GM18909 (cell line): ENCODE measurements around the gene UFM1.
"Not testable (repeated sequence)": the region's sequence is repeated elsewhere in the genome, so short reads cannot be mapped to it uniquely, and the experiment has no call there.

Experiments
- ATAC-seq: cut with Tn5 transposase; IDR thresholded peaks from one replicate; pipeline ENCODE4 v1.9.1; 2021; ENCODE audit warnings: mild to moderate bottlenecking; ENCODE audit not compliant: unreplicated experiment, poor library complexity

Gene UFM1

DNA sequence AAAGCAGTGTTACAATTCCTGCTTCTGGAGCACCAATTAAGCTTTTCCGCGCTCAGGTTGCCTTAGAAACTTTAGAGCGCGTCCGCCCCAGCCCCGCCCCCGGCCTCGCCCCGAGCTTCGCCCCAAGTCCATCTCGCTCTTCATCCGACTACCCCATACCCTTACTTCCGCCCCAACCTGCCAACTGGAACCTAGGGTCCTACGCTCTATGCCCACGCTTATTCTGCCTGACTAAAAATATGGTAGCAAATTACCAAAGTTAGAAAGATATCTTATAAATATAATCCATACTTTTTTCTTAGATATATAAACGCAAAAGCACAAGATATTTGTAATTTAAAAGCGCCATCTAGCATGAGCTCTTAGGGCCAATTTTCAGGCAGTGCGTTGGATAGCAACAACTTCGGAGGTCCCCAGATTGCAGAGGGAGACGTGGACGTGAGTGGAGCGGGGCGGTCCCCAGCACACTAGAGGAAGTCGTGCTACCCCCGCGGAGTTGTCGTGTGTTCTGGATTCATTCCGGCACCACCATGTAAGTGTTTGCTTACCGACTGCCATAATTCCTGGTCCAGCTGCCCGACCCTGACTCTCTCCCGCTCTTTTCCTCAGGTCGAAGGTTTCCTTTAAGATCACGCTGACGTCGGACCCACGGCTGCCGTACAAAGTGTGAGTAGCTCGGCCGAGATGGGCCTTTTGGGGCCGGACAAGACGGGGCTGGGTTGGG is at the start of gene UFM1:
Gene UFM1, plus strand, starts transcription at position 462 of the 724 bp plus-strand sequence. Its CDS starts 69 bp downstream, at position 531.
- ATAC-seq, result peak; percentile 97

DNA sequence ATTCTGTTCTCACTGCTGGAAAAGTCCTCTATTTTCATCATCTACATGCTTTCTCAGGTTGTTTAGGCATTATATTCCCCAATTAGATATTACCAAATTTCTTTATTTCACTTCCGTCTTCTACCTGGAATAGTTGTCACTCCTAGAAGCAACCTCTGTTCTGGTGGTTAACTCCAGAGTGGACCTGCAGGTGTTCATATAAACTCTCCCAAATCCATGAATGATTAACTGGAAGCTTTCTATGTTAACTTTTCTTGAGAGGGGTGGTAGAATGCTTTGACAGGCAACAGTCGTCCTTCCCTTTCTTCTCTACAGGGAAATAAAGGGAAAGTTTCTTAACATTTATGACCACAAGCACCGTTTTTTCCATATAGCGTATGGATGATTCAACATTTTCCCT is 48.4 kb upstream of the UFM1 start:
- no peak for ATAC-seq

DNA sequence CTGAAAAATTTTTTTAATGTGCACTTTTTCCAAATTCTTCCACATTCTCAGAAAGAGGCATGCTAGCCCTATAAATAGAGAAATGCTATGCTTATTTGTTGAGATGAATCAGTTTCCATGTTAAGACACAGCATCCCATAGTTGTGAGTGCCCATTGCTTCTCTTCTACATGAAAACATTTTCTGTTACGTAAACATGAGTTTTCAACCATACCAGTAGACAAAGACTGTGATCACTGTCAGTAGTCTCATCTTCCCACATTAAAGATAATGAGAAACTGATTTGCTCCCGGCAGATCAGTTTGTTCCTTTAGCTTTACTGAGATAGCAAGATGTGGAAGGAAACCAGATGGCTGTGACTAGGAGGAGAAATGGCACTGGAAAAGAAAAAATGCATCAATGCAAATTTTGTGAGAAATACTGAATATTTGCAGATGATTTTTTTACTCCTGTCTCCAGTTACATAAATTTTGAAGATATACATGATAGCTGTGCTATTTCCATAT is 45.8 kb upstream of the UFM1 start:
- ATAC-seq, result no peak

DNA sequence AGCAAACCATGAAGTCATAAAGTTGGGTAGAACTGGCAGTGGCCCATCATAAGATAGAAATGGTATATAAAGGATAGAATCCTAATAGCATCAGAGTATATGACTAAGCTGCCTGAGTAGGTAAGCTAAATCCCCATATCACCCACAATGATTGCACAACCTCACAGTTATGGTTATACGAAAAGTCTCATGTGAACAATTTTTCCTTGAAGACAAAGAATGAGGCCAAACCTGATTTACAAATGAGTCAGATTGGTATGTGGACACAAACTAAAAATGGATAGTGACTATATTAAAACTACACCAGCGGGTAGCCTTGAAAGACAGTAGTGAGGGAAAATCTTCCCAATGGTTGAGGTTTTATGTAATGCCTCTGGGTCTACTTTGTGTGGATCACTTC is 40.9 kb upstream of the UFM1 start:
- ATAC-seq, result no peak

DNA sequence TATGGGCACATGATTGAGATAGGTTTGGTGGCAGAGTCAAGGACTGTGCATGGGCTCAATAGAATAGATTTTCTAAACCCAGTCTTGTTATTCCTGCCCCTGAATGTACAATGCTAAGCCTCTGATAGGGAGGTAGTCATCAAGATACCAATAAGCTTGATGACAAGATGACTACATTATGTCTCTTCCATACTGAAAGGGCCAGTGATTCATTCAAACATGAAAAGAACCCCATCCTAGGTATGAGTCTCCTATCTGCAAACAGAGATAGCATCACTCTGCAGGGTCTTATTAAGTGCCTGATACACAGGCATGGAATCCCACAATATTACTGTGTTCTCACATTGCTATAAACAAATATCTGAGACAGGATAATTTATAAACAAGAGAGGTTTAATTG is 40.3 kb upstream of the UFM1 start:
- ATAC-seq, result no peak

DNA sequence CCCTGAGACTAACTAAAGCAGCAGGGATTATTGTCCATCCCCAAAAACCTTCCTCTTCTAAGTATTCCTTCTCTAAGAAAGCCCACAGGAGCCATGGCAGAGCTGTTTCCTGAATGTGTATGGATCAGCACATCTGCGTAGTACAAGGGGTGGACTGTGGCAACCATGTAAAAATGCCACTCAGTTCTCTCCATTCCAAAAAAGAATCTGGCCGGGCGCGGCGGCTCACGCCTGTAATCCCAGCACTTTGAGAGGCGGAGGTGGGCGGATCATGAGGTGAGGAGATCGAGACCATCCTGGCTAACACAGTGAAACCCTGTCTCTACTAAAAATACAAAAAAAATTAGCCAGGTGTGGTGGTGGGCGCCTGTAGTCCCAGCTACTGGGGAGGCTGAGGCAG is 38.5 kb upstream of the UFM1 start:
- ATAC-seq, result not testable (repeated sequence)

DNA sequence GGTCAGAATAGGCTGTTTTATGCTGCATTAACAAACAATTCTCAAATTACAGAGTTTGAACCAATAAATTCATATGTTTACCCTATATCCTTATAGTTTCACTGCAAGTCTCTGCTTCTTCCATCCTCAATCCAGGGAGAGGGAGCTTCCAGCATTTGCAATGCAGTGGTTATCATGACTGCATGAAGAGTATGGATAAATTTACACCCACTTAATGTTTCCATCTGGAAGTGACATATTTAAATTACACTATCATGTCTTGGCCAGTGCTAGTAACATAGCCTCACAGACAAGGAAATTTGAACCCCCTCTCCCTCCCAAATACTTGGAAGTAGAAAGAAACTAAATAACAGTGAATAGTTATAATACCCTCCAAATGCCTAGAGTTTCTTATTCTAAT is 33.5 kb upstream of the UFM1 start:
- ATAC-seq, result no peak

DNA sequence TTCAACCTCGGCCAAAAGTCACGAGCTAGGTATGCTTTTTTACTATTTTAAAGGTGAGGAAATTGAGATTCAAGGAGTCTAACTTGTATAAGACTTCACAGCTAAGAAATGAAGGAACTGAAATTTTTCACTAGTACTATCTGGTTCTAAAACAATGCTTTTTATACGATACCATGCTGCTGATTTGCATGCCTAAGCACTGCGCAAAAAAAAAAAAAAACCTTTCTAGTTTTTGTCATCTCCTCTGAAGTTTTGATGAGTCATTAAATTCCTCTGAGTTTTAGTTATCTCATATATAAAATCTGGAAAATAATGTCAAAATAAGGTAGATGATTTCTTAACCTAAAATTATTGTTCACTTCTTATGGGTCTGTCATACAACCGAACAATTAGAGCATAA is 28.0 kb upstream of the UFM1 start:
- ATAC-seq, result no peak

DNA sequence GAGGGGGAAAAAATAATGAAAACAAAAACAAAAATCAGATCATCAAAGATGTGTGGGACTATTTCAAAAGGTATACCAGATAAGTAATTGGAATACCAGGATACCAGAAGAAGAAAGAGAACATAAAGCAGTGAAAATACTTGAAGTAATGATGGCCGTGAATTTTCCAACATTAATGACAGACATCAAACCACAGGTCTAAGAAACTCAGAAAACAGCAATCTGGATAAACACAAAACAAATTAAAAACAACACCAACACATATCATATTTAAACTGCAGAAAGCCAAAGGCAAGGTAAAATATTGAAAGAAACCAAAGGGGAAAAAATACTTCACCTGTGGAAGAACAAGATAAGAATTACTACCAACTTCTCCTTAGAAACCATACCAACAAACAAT is 24.2 kb upstream of the UFM1 start:
- no peak for ATAC-seq

DNA sequence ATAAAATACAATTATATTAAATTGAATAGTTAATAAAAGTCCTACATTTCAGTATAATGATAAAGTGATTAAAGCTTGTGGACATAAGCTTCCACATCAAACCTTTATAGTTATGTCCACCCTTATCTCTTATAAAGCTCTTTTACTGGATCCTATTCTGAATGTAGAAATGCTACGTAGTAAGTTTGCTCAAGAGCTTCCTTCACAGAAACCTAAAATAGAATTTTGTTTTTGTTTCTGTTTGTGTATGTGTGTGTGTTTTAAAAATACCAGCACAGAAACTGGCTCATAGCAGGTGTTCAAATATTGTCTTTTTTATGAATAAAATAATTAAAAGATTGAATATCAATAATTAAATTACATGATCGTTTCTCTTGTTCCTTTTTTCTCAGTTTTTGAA is 21.0 kb upstream of the UFM1 start:
- ATAC-seq, result no peak

DNA sequence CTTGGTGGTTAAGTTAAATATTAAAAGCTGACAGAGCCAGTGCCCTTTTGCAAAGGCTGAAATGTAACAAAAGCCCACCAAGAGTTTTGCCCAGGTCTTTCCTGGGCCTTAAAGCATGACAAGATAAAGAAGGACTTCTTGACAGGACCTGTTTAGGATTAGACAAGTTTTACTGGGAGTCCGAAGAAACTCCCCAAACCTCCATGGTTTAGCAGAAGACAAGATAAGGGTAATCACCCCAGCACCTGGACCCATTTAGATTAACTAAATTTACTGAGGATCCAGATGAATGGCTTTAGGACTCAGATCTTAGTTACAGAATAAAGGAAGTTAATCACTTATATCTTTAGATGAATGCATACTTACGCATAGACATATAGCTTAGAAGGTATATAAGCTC is 14.8 kb upstream of the UFM1 start:
- ATAC-seq, result no peak

DNA sequence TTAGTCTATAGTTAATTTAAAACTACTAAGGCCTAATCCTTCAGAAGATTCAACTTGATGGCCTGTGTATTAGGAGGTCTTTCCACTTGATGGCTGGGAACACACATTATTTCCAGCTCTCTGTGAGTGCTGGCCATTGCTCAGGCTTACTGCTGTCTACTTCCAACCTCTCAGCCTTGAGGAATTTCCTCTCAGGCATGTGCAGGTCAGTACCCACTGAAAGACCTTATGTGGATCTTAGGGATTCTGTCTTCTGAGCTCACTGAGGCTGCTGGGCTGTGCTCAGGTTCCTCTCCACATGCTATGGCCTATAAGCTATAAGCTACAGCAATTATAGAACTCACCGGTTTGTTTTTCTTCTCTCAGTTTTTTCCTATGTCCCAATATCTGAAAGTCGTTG is 11.6 kb upstream of the UFM1 start:
- no peak for ATAC-seq

DNA sequence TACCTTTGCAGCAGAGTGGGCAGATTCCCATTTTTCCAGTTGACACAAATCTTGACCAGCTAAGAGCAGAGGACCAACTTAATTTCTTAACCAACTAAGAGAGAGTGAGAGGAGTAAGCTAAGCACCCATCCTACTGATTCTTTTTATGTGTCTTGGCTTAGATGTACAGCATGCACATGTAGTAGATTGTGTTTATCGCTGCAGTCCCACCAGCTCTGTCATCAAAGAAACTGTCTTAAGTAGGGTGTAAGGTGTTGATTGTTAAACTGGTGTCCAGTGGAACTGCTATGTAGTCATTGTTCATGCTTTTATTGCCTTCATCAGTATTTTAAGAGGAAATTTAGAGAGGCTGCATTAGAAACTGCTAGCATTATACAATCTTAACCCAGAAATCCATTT is 9.0 kb upstream of the UFM1 start:
- no peak for ATAC-seq

DNA sequence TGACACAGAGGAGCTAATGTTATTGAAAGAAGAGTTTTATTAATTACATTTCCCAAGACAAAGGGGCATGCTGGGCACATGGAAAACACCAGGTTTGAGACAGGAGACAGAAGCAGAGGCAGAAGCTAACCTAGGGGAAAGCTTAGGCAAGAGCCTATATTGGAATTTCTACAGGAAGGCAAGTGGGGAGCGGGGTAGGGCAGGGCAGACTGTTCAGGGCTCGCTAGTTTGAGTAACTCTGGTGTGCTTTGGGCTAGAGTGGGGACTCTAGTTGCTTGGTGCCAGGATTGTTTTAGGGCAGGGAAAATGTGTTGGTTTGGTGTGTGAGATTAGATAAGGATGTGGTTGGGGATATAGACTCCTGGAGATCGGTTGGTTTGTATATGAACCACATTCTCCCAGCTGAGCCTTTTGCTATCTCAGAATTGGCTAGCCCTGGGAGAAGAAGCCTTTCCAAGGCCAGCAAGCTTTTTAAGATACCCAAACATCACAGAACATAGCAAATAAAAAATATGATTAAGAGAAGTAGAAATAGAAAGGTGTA is 8.4 kb upstream of the UFM1 start:
- no peak for ATAC-seq

DNA sequence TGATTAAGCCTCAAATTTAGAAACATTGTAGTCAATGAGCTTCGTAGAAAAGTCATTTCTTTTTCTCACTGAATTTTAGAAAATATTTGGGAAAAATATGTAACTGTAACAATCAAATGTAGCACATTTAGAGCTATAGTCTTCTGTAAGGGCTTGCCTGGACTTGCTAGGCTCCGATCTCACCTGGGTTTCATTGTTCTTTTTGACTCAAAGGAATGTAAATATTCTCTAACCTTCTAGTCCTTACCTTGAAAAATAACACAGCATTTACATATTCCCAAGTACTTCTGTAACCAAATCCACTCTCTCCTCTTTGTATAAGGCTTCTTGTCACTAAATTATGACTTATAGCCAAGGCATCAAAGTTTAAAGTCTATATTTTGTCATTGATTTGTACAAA is 2.9 kb upstream of the UFM1 start:
- ATAC-seq, result no peak

DNA sequence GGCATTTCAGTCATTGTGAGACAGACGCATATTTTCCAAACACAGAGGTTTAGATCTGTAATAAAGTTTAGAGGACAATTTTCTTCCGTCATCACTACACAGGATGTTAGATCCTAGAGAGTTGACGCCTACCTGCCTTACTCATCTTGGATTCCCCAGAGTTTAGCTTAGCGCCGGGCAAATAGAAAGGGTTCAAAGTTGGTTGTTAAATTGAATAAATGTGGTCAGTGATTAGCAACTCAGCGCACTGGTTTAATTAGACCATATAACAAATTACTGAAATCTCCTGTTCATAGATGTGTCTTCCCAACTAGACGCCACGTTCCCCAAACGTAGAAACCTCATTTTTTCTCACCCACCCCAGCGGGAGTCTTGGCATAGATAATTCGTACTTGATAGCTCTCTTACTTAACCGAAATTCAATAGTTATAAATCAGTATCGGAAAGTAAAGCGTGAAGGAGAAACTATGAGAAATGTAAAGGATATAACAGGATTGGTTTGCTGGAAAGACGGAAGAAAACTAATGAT is 726 bp upstream of the UFM1 start:
- ATAC-seq, result peak; percentile 25

DNA sequence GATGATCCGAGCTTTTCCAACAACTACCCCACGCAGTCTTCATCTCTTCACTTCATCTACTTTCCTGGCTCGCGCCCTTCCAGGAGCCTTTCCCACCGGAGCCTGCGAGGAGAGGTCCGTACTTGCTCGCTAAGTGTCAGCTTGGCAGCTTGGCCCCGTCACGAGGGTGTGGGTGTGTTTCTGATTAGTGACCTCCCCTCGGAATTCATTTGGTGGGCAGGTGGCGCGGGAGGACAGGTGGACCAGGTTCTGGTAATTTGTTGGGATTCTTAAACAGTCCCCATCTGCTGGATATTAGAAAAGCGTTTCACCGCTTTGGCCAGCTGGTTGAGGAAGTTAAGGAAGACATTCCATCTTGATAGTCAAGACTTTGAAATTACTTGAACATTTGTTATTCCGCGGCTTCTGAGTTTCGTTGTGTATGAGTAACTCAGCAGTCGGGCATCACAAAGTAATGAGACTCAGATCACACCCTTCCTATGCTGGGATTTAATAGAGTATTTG is 515 bp downstream of the UFM1 start:
- peak; percentile 36 for ATAC-seq

DNA sequence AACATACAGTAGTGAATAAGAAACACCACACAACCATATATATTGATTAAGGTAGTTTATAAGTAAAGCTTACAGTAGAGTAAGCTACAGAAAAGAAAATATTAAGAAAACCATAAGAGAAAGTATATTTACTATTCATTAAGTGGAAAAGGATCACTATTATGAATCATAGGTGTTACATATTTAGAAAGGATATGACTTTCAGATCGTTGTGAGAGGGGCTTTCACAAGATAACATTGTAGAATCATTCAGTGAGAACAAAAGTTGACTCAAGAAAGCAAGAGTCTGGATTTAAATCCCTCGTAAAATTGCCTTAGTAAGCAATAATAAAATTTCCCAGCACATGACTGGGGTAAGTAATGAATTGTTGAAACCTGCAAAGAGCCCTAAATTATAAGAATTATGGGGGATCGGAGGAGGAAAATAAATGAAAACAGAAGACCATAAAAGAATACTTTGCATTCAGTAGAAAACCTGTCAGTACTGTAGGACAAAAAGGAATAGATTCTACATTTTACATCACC is 6.0 kb downstream of the UFM1 start:
- ATAC-seq, result no peak

DNA sequence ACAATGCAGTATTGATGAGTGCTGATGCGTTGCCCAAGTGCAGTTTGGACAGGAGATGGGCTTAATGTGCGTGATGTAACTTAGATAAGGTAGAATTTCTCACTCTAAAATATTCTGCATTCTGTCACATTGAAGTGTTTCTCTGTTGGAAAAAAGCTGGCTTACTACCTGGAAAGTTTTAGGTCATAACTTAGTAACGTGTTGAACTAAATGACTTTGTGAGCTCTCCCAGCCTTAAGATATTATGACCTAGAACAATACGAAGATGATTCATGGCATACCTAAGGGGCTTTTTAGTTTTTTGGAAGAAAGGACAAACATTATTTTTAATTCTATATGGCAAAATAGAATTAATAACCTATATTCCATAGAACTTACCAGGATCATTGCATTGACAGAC is 9.0 kb downstream of the UFM1 start:
- ATAC-seq, result no peak

DNA sequence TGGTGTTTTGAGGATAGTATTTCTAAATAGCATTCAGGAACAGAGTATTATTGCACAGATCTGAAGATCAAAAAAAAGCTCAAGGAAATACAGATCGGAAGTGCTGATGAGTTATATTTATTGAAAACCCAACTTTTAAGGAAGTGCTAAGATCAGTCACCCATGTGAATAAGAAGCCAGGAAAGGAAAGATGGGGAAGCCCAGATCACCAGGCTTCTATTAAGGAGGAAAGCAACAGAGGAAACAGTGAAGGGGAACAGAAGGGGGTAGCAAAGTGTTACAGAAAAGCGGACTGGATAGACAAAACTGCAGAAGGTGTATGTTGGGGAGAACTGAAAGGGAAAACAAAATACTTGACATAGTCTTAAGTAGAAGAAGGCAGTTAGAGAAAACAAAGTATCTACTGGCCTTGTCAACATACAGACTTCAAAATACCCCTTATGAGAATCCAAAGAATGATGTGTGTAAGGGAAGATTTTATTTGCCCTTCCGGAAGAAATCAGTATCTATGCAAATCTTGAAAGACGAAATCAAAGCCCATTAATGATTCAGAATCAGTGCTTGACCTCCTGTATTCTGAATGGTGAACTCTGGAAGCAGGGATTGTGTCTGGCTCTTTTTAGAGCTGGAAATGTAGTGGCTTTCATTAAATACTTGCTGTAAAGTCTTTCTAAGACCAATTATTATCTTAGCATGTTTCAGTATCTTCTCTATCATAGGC is 12.1 kb downstream of the UFM1 start:
- ATAC-seq, result no peak

DNA sequence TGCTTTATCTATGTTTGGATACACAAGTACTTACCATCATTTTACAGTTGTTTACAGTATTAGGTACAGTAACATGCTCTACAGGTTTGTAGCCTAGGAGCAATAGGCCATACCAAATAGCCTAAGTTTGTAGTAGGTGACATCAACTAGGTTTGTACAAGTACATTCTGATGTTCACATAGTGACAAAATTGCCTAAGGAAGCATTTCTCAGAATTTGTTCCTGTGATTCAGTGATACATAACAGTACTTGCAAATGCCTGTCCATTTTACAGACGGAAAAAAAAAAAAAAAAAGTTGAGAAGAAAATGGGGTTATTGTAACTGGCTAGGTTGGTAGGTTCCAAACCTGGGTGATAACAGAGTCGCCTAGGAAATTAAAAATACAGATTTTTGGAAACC is 13.6 kb downstream of the UFM1 start:
- ATAC-seq, result no peak
